Effector CD4-positive, alpha-beta T cell (primary cell): ENCODE measurements around the gene WNK1.
"Not testable (repeated sequence)": the region's sequence is repeated elsewhere in the genome, so short reads cannot be mapped to it uniquely, and the experiment has no call there.

Source experiments
- DNase-seq: peaks from one replicate; pipeline ENCODE4 v3.0.0-alpha.2; 2020

The WNK1 gene

GRCh38 chr12:818733-819132 is 66.4 kb downstream of the WNK1 start:
- no peak for DNase-seq

- no peak for DNase-seq
Observed at GRCh38 chr12:820336-820735, 68.0 kb downstream of the WNK1 start.

GRCh38 chr12:823028-823698 is 70.8 kb downstream of the WNK1 start:
- no peak for DNase-seq

GRCh38 chr12:826331-826730 is 74.0 kb downstream of the WNK1 start:
- DNase-seq = no peak

- no peak for DNase-seq
Observed at GRCh38 chr12:828726-829395, 76.5 kb downstream of the WNK1 start.

GRCh38 chr12:830111-830867 is 77.9 kb downstream of the WNK1 start:
- DNase-seq = no peak

GRCh38 chr12:835754-836518 is 83.6 kb downstream of the WNK1 start:
- no peak for DNase-seq

- DNase-seq = no peak
Observed at GRCh38 chr12:836952-837351, 84.6 kb downstream of the WNK1 start.

- no peak for DNase-seq
Observed at GRCh38 chr12:837548-837947, 85.2 kb downstream of the WNK1 start.

- no peak for DNase-seq
Observed at GRCh38 chr12:843609-844008, 91.2 kb downstream of the WNK1 start.

GRCh38 chr12:846421-846820 is 94.0 kb downstream of the WNK1 start:
- no peak for DNase-seq

GRCh38 chr12:848173-848865 is 95.9 kb downstream of the WNK1 start:
- DNase-seq = no peak

GRCh38 chr12:848882-849527 is 96.6 kb downstream of the WNK1 start:
- no peak for DNase-seq

- DNase-seq = not testable (repeated sequence)
Observed at GRCh38 chr12:849733-850437, 97.5 kb downstream of the WNK1 start.

GRCh38 chr12:851343-851742 is 99.0 kb downstream of the WNK1 start:
- DNase-seq = no peak

GRCh38 chr12:851913-852312 is 99.5 kb downstream of the WNK1 start:
- no peak for DNase-seq

GRCh38 chr12:852864-853263 is 100.5 kb downstream of the WNK1 start:
- no peak for DNase-seq

- DNase-seq = no peak
Observed at GRCh38 chr12:857611-858010, 105.2 kb downstream of the WNK1 start.

GRCh38 chr12:862303-862911 is 110.0 kb downstream of the WNK1 start:
- no peak for DNase-seq

GRCh38 chr12:863285-863684 is 110.9 kb downstream of the WNK1 start:
- no peak for DNase-seq

- DNase-seq = no peak
Observed at GRCh38 chr12:865614-866013, 113.2 kb downstream of the WNK1 start.
